B cell (primary cell): Measurements from ENCODE around the gene NIBAN1. TPM values are rescaled to one million over a fixed set of nuclear protein-coding genes. Genes with fewer than 3 reads are reported as not detected.

Experiments
- ATAC-seq: fragments of 200-7000 bp; cut with Tn5 transposase; one replicate; pipeline ENCODE4 v1.10.0; 2021; ENCODE audit warnings: low read depth, mild to moderate bottlenecking, moderate number of reproducible peaks, moderate library complexity
- CTCF ChIA-PET: fragments of 350-600 bp; sonication (Branson Sonifier 250); formaldehyde crosslinking; loops from one replicate; lab custom pipeline; 2021; ENCODE audit warnings: antibody characterized with exemption, inconsistent platforms; lab: Charles Lee
- POLR2A ChIA-PET: fragments of 350-600 bp; sonication (Branson Sonifier 250); formaldehyde crosslinking; loops from one replicate; lab custom pipeline; 2021; ENCODE audit warnings: antibody characterized with exemption; lab: Charles Lee
- DNase-seq: peaks from one replicate; pipeline ENCODE4 v3.0.0; 2013
- H2AFZ ChIP-seq: 2 replicates; pipeline ENCODE4 v1.6.1; 2012; ENCODE audit warnings: mild to moderate bottlenecking, low read depth, low read length; ENCODE audit not compliant: insufficient read depth, poor library complexity, severe bottlenecking
- H3K27ac ChIP-seq, 2 donors: 1 replicate in 1 of 2; 2 replicates in 1 of 2; pipeline ENCODE4 v1.5.1; 2012 to 2013; ENCODE audit warnings: low read length in 2 of 2, mild to moderate bottlenecking in 2 of 2, moderate library complexity in 1 of 2
- H3K27me3 ChIP-seq, 4 experiments: fragments of 200-600 bp in 1 of 4; sonication (generic) in 1 of 4; replicated peaks in 1 of 4; 1 replicate in 2 of 4; 2 replicates in 2 of 4; pipeline versions ENCODE4 v1.6.1 to v1.7.0; 2013 to 2016; ENCODE audit warnings: low read length in 3 of 4, mild to moderate bottlenecking in 2 of 4, mixed read lengths in 1 of 4, moderate library complexity in 1 of 4; ENCODE audit not compliant: insufficient read depth in 4 of 4, control insufficient read depth in 3 of 4; ENCODE audit errors: control extremely low read depth in 1 of 4
- H3K36me3 ChIP-seq, 2 experiments: replicated peaks in 1 of 2; 1 replicate in 1 of 2; 2 replicates in 1 of 2; pipeline versions ENCODE4 v1.6.1 to v1.7.1; 2013; ENCODE audit warnings: low read length in 1 of 2; ENCODE audit not compliant: insufficient read depth in 2 of 2, control insufficient read depth in 1 of 2; ENCODE audit errors: control extremely low read depth in 1 of 2, extremely low read depth in 1 of 2
- H3K4me1 ChIP-seq, 2 donors: fragments of 200-600 bp in 1 of 2; sonication (generic) in 1 of 2; 1 replicate in 1 of 2; 2 replicates in 1 of 2; pipeline versions ENCODE4 v1.5.1 to v1.6.1; 2013 to 2017; ENCODE audit warnings: low read length in 2 of 2; ENCODE audit not compliant: control insufficient read depth in 2 of 2, insufficient read depth in 2 of 2
- H3K4me2 ChIP-seq: replicated peaks from 2 replicates; pipeline ENCODE3; 2012; ENCODE audit warnings: mild to moderate bottlenecking, low read depth, low read length; ENCODE audit not compliant: poor library complexity, severe bottlenecking
- H3K4me3 ChIP-seq, 5 experiments: fragments of 200-600 bp in 1 of 5; sonication (generic) in 1 of 5; 1 replicate in 3 of 5; 2 replicates in 2 of 5; pipeline versions ENCODE4 v1.5.1 to v1.7.0; 2011 to 2016; ENCODE audit warnings: low read length in 4 of 5, mild to moderate bottlenecking in 4 of 5, low read depth in 2 of 5, control low read depth in 1 of 5, moderate library complexity in 1 of 5; ENCODE audit not compliant: insufficient read depth in 1 of 5; ENCODE audit errors: control extremely low read depth in 1 of 5, extremely low read depth in 1 of 5
- H3K79me2 ChIP-seq: fragments of 200-600 bp; sonication (generic); one replicate; pipeline ENCODE4 v1.6.0; 2016; ENCODE audit warnings: low read length; ENCODE audit not compliant: control insufficient read depth, insufficient read depth
- H3K9ac ChIP-seq: fragments of 200-600 bp; sonication (generic); 2 replicates; pipeline ENCODE4 v1.6.1; 2017; ENCODE audit warnings: mild to moderate bottlenecking, low read length, moderate library complexity
- H3K9me3 ChIP-seq, 3 donors: one replicate each; pipeline versions ENCODE4 v1.6.1 to v1.7.1; 2013; ENCODE audit warnings: low read length in 2 of 3; ENCODE audit not compliant: control insufficient read depth in 2 of 3, insufficient read depth in 1 of 3; ENCODE audit errors: control extremely low read depth in 1 of 3
- H4K20me1 ChIP-seq: 2 replicates; pipeline ENCODE4 v1.6.0; 2012; ENCODE audit warnings: mild to moderate bottlenecking, low read length; ENCODE audit not compliant: insufficient read depth, control insufficient read depth, poor library complexity, severe bottlenecking
- H3K27ac Mint-ChIP-seq: one replicate; pipeline ENCODE4 v1.8.0; 2021; ENCODE audit warnings: mixed read lengths
- H3K27me3 Mint-ChIP-seq: one replicate; pipeline ENCODE4 v1.8.0; 2021; ENCODE audit warnings: mixed read lengths
- H3K4me1 Mint-ChIP-seq: one replicate; pipeline ENCODE4 v1.8.0; 2021; ENCODE audit warnings: mixed read lengths
- H3K4me3 Mint-ChIP-seq: one replicate; pipeline ENCODE4 v1.8.0; 2021; ENCODE audit warnings: mixed read lengths
- H3K9me3 Mint-ChIP-seq: one replicate; pipeline ENCODE4 v1.8.0; 2022; ENCODE audit warnings: mixed read lengths; ENCODE audit not compliant: insufficient read depth
- EZH2 ChIP-seq: IDR thresholded peaks from 2 replicates; pipeline ENCODE4 v1.6.1; 2012; ENCODE audit warnings: borderline replicate concordance, low read depth, mild to moderate bottlenecking, moderate library complexity, low read length; ENCODE audit not compliant: insufficient read depth, poor library complexity, severe bottlenecking
- WGBS: methylation state at CpG from one replicate; pipeline ENCODE4 v1.1.5; 2013; ENCODE audit warnings: missing lambda C conversion rate; ENCODE audit not compliant: insufficient coverage; 5-methylcytosine and 5-hydroxymethylcytosine counted together
- intact Hi-C: fragments of 100-400 bp; cut with micrococcal nuclease; formaldehyde crosslinking; loops from one replicate; pipeline ENCODE4 v1.10.0; 2022
- polyA plus RNA-seq: library from polyadenylated mRNA; depleted of rRNA; stranded (reverse); fragments of >200 nt; gene quantifications from 2 replicates; pipeline ENCODE4 v1.2.3, GENCODE V29; 2012
- total RNA-seq, 2 donors: library from RNA; stranded (reverse); fragments of 120-200 nt in 1 of 2; gene quantifications; 1 replicate in 1 of 2; 2 replicates in 1 of 2; pipeline versions ENCODE4 v1.2.3 to v1.2.4, GENCODE V29; 2013 to 2022
- TF ChIP-seq, protein P1 (sequence below): fragments of 200-600 bp; IDR thresholded peaks from one replicate; pipeline ENCODE4 v1.8.0; 2022; ENCODE audit warnings: antibody characterized with exemption, mild to moderate bottlenecking

The NIBAN1 gene
- total and polyA plus RNA-seq, 2 donors (not counting 1 experiment from before 2014, with no cell fraction given), result 1.2 to 13.2 TPM

DNA sequence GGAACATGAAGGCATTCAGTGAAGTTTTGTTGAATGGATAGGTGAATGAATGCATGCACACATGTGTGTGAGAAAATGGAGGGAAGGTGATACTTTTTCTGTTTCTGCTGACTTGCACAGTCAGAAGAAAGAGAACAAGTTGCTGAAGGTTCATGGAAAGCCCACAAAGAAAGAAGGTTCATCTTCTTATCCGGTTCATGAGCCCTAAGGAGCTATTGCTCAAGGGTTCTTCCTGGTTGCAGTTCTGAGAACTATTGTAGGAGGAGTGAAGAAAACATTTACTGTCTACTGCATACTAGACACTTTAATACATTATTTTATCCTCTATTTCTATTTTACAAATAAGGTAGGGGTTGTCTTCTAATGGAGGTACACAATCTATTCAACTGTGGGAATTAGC lies 13.4 kb upstream of the NIBAN1 start:
- peaks cover 0 to 2% (median 0%) of the 10 kb centered on the region in 4 experiments for H3K27me3 ChIP-seq
- no peak overlapping the region for H2AFZ ChIP-seq
- no peaks in the 10 kb centered on the region for H4K20me1 ChIP-seq
- Mint-ChIP-seq H3K4me1 (no peaks in the 10 kb centered on the region), H3K4me3 (no peak overlapping the region), H3K27me3 (peaks cover 17% of the 10 kb centered on the region), H3K9me3 (no peaks in the 10 kb centered on the region), H3K27ac (no peak overlapping the region)
- no peaks in the 10 kb centered on the region for H3K79me2 ChIP-seq
- H3K4me3 ChIP-seq, result no peak overlapping the region
- intact Hi-C loops, result no loop called here
- ATAC-seq (no peak), DNase-seq (no peak)
- no peaks in the 10 kb centered on the region for H3K4me1 ChIP-seq
- no peak overlapping the region for H3K27ac ChIP-seq
- no CpG with 5 or more reads among the region's 1 CpG for WGBS
- no peaks in the 10 kb centered on the region for H3K36me3 ChIP-seq
- H3K9me3 ChIP-seq, result no peaks in the 10 kb centered on the region
- TF ChIP-seq, protein P1, sequence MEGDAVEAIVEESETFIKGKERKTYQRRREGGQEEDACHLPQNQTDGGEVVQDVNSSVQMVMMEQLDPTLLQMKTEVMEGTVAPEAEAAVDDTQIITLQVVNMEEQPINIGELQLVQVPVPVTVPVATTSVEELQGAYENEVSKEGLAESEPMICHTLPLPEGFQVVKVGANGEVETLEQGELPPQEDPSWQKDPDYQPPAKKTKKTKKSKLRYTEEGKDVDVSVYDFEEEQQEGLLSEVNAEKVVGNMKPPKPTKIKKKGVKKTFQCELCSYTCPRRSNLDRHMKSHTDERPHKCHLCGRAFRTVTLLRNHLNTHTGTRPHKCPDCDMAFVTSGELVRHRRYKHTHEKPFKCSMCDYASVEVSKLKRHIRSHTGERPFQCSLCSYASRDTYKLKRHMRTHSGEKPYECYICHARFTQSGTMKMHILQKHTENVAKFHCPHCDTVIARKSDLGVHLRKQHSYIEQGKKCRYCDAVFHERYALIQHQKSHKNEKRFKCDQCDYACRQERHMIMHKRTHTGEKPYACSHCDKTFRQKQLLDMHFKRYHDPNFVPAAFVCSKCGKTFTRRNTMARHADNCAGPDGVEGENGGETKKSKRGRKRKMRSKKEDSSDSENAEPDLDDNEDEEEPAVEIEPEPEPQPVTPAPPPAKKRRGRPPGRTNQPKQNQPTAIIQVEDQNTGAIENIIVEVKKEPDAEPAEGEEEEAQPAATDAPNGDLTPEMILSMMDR, result no peak
- TF ChIP-seq EZH2, result no peak
- POLR2A ChIA-PET, result no interaction called here
- H3K4me2 ChIP-seq, result no peak overlapping the region
- no peak overlapping the region for H3K9ac ChIP-seq
- CTCF ChIA-PET, result interaction anchor here (0.9 to 3.7 kb wide), 4 partner anchors 13 to 199 kb away, joined by 3 to 33 read pairs (median 4); no protein-coding TSS in a partner anchor

DNA sequence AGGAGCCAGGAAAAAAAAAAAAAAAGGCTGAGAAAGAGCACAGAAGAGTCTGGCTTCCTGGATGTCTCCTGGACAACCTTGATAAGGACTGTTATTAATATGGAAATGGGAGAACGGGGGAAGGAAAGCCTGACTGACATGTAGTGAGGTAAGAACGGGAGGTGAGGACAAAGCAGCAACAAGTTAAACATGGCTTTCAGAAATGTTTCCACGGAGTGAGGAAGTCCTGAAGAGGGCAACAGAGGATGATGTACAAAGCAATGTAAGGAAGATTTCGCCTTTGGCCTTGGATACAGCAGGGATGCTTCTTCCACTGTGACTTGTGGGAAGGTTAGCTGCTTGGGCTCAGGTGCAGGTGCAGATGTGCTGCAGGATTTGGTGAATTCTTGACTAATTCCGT lies 11.9 kb upstream of the NIBAN1 start:
- no peak overlapping the region for H3K4me3 ChIP-seq
- Mint-ChIP-seq H3K4me1 (peaks cover 2% of the 10 kb centered on the region), H3K27me3 (peaks cover 11% of the 10 kb centered on the region), H3K9me3 (no peaks in the 10 kb centered on the region), H3K27ac (no peak overlapping the region), H3K4me3 (no peak overlapping the region)
- H2AFZ ChIP-seq, result no peak overlapping the region
- WGBS, result 24% methylated on average over 4 of the region's 5 CpGs
- H3K4me2 ChIP-seq, result no peak overlapping the region
- CTCF ChIA-PET, result interaction anchor here (0.7 to 3.7 kb wide), 4 partner anchors 173 to 433 kb away, joined by 3 to 33 read pairs (median 3); no protein-coding TSS in a partner anchor
- intact Hi-C loops, result no loop called here
- no peaks in the 10 kb centered on the region for H3K27me3 ChIP-seq
- POLR2A ChIA-PET, result interaction anchor here (0.6 kb wide), 1 partner anchor 158 kb away, joined by 8 read pairs; no protein-coding TSS in a partner anchor
- no peak for DNase-seq
- ATAC-seq, result no peak
- peaks cover 0 to 3% of the 10 kb centered on the region in 2 donors for H3K4me1 ChIP-seq
- no peaks in the 10 kb centered on the region for H4K20me1 ChIP-seq
- no peak for TF ChIP-seq EZH2
- TF ChIP-seq, protein P1, result no peak
- no peak overlapping the region for H3K27ac ChIP-seq
- no peaks in the 10 kb centered on the region for H3K79me2 ChIP-seq
- no peaks in the 10 kb centered on the region for H3K36me3 ChIP-seq
- H3K9ac ChIP-seq, result no peak overlapping the region
- H3K9me3 ChIP-seq, result no peaks in the 10 kb centered on the region
